ENCODE data around the gene SLMAP. TPM values are rescaled to one million over a fixed set of nuclear protein-coding genes. Genes with fewer than 3 reads are reported as not detected.

SLMAP gene
- total and polyA plus RNA-seq, 11 donors, result 96.4 to 534 (median 269) TPM

DNA sequence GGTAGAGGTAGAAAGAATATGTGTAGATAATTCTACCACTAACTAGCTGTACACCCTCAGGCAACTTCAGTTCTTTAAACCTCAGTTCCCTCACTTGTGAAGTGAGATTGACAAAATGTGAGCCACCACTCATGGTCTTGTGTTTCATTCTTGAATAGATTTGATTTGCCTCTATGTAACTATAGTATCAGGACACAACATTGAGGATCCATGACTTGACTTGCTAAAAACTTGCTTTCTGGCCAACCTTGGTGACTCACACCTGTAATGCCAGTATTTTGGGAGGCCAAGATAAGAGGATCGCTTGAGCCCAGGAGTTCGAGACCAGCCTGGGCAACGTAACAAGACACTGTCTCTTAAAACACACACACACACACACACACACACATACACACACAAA, 136.3 kb downstream of the SLMAP start:
- DNase-seq, result peak in 1 of 5 donors; percentile 33
- 55 to 71% (median 66%) methylated on average over 3 of the region's 3 CpGs for WGBS, 4 donors
- peaks cover 0 to 20% (median 2%) of the 10 kb centered on the region in 12 donors for H3K4me1 ChIP-seq
- peak overlapping the region; percentile 66 to 91 (median 86) for H3K27ac ChIP-seq
- H3K4me3 ChIP-seq, result peak overlapping the region in 10 of 12 donors; percentile 28 to 66 (median 50)
- intact Hi-C loops (cut with DNase I), result loop anchor here in 1 of 10 donors (10.0 kb wide), 1 partner anchor 272 kb away; no protein-coding TSS in a partner anchor
- ATAC-seq, result peak in 3 of 4 donors; percentile 16 to 23 (median 18)
- H3K36me3 ChIP-seq, result peaks cover 0 to 39% (median 14%) of the 10 kb centered on the region in 9 donors
- no peaks in the 10 kb centered on the region for H3K9me3 ChIP-seq
- no peaks in the 10 kb centered on the region for H3K27me3 ChIP-seq
- TF ChIP-seq, protein P1, sequence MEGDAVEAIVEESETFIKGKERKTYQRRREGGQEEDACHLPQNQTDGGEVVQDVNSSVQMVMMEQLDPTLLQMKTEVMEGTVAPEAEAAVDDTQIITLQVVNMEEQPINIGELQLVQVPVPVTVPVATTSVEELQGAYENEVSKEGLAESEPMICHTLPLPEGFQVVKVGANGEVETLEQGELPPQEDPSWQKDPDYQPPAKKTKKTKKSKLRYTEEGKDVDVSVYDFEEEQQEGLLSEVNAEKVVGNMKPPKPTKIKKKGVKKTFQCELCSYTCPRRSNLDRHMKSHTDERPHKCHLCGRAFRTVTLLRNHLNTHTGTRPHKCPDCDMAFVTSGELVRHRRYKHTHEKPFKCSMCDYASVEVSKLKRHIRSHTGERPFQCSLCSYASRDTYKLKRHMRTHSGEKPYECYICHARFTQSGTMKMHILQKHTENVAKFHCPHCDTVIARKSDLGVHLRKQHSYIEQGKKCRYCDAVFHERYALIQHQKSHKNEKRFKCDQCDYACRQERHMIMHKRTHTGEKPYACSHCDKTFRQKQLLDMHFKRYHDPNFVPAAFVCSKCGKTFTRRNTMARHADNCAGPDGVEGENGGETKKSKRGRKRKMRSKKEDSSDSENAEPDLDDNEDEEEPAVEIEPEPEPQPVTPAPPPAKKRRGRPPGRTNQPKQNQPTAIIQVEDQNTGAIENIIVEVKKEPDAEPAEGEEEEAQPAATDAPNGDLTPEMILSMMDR (IDR thresholded peaks at IDR 0.05), result no peak
- no peak for TF ChIP-seq POLR2A (IDR thresholded peaks at IDR 0.05)

DNA sequence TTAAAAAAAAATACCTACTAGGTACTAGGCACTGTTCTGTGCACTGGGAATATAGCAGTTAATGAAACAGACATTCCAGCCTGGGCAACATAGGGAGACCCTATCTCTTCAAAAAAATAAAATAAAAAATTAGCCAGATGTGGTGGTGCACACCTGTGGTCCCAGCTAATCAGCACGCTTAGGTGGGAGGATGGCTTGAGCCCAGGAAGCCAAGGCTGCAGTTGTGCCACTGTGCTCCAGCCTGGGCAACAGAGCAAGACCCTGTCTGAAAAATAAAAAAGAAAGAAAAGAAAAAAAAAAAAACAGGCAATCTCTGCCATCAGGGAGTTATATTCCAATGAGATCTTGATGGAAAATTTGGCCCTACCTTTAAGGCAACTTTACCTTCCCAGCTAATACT, 137.0 kb downstream of the SLMAP start:
- intact Hi-C loops (cut with DNase I), result loop anchor here in 1 of 10 donors (10.0 kb wide), 1 partner anchor 272 kb away; no protein-coding TSS in a partner anchor
- H3K36me3 ChIP-seq, result peaks cover 0 to 43% (median 15%) of the 10 kb centered on the region in 9 donors
- H3K4me1 ChIP-seq, result peaks cover 0 to 20% (median 2%) of the 10 kb centered on the region in 12 donors
- H3K27ac ChIP-seq, result peak overlapping the region; percentile 46 to 91 (median 86)
- H3K4me3 ChIP-seq, result peak overlapping the region in 9 of 12 donors; percentile 8 to 62 (median 48)
- ATAC-seq (no peak), DNase-seq (no peak)
- H3K9me3 ChIP-seq, result no peaks in the 10 kb centered on the region
- H3K27me3 ChIP-seq, result no peaks in the 10 kb centered on the region
- no peak for TF ChIP-seq POLR2A (IDR thresholded peaks at IDR 0.05)
- TF ChIP-seq, protein P1 (IDR thresholded peaks at IDR 0.05), result no peak
- WGBS, 4 donors, result 56 to 96% (median 80%) methylated on average over 1 of the region's 1 CpG

DNA sequence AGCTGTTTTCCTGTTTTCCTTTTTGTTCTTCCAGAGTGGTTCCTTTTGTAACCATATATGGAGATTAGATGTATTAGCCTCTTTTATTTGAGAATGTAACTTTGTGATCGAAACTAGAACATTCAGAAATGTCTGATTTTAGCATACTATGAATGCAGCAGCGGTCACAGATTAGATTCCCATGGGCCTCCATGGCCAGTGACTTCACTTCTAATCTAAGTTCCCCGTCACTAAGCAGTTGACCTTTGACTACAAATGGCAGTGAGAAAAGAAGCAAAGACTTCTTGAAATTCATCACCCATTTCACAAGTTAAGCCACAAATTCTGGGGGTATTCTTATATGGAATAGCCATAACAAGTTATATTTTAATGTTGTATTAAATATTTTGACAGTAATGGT, 137.6 kb downstream of the SLMAP start:
- ATAC-seq (peak in 3 of 4 donors; percentile 33 to 61 (median 44)), DNase-seq (peak in 2 of 5 donors; percentile 33 to 38)
- H3K36me3 ChIP-seq, result peaks cover 0 to 44% (median 20%) of the 10 kb centered on the region in 9 donors
- 41 to 48% (median 46%) methylated on average over 3 of the region's 3 CpGs for WGBS, 4 donors
- H3K4me1 ChIP-seq, result peaks cover 0 to 20% (median 2%) of the 10 kb centered on the region in 12 donors
- intact Hi-C loops (cut with DNase I), result loop anchor here in 1 of 10 donors (10.0 kb wide), 1 partner anchor 271 kb away; no protein-coding TSS in a partner anchor
- no peak for TF ChIP-seq POLR2A (IDR thresholded peaks at IDR 0.05)
- TF ChIP-seq, protein P1 (IDR thresholded peaks at IDR 0.05), result no peak
- H3K27ac ChIP-seq, result peak overlapping the region; percentile 46 to 91 (median 86)
- no peaks in the 10 kb centered on the region for H3K27me3 ChIP-seq
- no peaks in the 10 kb centered on the region for H3K9me3 ChIP-seq
- peak overlapping the region in 9 of 12 donors; percentile 2 to 62 (median 48) for H3K4me3 ChIP-seq

DNA sequence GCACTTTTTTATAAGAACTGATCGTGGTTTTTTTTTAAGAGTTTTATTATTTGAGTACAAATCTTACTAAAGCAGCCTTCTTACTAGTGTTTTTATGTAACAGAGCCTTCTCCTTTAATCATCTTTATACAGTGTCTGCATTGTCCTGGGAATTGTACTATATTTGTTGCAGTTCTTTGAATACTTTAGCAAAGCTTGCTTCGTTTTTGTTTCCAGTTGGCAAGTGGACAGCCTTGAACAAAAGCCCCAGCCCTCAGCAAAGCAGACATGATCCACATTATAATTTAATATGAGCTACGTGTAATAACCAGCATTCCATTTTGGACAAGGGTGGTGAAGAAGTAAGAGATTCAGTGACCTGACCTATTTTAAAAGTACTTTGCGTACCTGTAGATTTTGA, 139.9 kb downstream of the SLMAP start:
- peak overlapping the region in 8 of 12 donors; percentile 16 to 91 (median 80) for H3K27ac ChIP-seq
- no peak for DNase-seq
- H3K9me3 ChIP-seq, result no peaks in the 10 kb centered on the region
- no peak for ATAC-seq
- WGBS, 4 donors, result 30 to 45% (median 37%) methylated on average over 4 of the region's 4 CpGs
- TF ChIP-seq, protein P1 (IDR thresholded peaks at IDR 0.05), result no peak
- TF ChIP-seq POLR2A (IDR thresholded peaks at IDR 0.05), result no peak
- peak overlapping the region in 4 of 12 donors; percentile 6 to 18 (median 11) for H3K4me3 ChIP-seq
- H3K4me1 ChIP-seq, result peaks cover 0 to 27% (median 2%) of the 10 kb centered on the region in 12 donors
- intact Hi-C loops (cut with DNase I), result loop anchor here in 1 of 10 donors (10.0 kb wide), 1 partner anchor 269 kb away; no protein-coding TSS in a partner anchor
- H3K27me3 ChIP-seq, result no peaks in the 10 kb centered on the region
- peaks cover 0 to 53% (median 40%) of the 10 kb centered on the region in 9 donors for H3K36me3 ChIP-seq
